Measurements from ENCODE around the gene PITPNC1.

- TF ChIP-seq CTCF (IDR thresholded peaks at IDR 0.05) (no peak), POLR2A (IDR thresholded peaks at IDR 0.05) (no peak)
These were observed 189.6 kb downstream of the PITPNC1 start for GRCh38 chr17:67566656-67567055.

Data from uterus (tissue), 2 donors.